ENCODE measurements around the gene ZFR2.

ZFR2 gene

DNA sequence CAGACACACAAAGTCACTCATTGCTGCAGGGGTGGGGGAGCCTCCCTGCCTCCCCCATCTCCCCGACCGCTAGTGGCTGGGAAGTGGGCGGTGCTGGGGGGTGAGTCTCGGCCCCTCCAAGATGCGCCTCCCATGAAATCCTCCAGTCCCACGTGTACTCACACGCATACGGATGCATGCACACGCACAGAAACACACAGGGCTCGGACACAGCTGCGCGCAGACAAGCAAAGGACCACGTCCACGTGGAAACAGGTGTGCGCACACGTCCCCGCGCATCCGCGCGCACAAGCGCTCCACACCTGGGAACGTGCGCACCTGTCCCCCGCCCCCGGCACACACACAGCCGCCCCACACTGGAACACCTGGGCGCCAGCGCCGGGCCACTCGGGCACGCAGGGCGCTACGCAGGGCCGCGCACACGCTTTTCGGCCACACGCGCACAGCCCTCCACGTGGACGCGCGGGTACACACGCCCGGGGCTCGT is 83.3 kb downstream of the ZFR2 start:
- DNase-seq: no peak

DNA sequence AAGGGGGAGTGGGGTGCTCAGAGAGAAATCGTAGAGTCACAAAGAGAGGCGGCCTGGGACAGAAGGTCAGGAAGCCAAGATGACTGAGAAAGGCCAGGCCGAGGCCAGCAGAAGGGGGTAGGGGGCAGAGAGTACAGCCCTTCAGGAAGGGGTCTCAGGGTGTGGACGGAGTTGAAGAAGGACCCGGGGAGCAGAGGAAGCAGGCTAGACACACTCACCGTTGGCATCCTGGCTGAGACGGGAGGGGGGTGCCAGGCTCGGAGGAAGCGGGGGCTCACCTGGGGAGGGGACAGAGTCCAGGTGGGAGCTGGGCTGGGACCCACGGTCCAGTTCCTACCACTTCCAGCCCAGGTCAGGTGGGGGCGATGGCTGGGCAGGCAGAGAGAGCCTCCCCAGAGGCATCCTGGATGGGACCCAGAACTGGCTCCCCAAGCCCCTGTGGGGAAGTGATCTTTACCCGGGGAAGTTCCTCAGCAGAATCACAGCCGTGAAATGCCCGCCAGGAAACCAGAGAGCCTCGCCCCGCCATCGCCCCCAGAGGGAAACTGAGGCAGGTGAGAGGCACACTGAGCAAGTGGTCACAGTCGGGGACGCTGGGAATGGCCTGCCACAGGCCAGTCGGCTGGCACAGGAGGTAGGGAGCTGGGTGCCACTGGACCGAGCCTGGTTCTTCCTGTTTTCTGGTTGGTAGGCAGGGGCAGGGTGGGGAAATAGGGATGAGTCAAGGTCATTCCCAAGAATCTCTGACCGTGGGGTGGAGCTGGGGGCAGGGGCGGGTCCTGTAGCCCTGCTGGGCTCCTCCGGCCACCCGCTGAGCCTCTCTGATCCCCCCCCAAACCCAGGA is 84.0 kb downstream of the ZFR2 start:
- peak; percentile 53 for DNase-seq

DNA sequence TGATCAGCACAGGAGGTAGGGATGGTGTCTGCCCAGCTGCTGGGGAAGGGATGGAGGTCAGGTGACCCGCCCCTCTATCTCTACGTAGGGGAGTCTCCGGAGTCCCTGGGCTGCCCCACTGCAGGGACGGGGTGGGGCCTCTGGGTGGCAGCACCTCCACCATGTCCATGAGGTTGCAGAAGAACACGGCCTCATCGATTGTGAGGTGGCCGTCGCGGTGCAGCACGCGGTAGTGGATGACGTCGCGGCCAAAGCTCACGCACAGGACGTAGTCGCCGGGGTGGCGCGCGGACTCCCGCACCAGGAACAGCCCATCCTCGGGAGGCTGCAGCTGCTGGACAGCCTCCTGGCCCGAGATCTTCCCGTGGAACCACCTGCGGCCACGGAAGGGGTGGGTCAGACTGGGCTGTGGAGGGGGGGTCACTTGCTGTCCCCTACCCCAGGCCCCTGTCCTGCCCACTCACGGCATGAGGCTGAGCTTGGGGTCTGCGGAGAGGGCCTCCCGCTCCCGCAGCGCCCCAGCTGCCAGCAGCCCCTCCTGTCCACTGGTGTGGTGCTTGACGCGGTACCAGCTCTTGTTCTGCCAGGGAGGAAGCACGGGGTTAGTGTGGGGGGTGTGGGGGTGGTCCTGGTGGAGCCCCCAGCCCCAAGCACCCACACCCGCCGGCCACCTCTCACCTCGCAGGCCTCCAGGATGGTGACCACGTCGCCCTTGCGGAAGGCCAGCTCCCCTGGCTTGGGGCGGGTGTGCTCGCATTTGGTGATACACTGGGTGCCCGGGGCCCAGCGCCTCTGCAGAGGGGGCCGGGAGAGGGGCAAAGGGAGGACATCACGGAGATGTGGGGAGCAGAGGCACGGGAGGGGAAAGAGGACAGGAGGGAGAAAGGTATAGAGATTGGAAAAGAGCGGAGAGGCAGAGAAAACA is 84.9 kb downstream of the ZFR2 start:
- no peak for DNase-seq

DNA sequence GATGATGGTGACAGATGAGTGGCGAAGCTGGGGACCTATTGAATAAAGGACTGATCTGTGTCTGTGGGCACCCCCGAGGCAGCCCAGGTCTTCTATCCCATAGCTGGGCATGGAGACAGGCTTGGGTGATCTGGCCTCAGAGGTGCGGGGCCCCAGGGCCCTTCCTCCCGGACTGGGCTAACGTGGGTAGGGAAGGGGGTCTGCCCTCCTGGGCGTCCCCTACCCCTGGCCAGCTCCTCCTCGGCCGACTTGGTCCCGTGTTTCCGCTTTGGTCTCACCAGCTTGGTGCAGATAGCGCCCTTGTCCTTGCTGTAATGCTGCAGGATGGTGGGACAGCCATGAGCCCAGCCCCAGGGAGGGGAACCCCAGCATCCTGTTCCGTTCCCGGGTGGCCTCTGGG is 85.9 kb downstream of the ZFR2 start:
- DNase-seq: no peak

- DNase-seq: no peak
These were observed 86.5 kb downstream of the ZFR2 start for GRCh38 chr19:3782330-3782729.

GRCh38 chr19:3781603-3782002 is 87.2 kb downstream of the ZFR2 start:
- DNase-seq: no peak

DNA sequence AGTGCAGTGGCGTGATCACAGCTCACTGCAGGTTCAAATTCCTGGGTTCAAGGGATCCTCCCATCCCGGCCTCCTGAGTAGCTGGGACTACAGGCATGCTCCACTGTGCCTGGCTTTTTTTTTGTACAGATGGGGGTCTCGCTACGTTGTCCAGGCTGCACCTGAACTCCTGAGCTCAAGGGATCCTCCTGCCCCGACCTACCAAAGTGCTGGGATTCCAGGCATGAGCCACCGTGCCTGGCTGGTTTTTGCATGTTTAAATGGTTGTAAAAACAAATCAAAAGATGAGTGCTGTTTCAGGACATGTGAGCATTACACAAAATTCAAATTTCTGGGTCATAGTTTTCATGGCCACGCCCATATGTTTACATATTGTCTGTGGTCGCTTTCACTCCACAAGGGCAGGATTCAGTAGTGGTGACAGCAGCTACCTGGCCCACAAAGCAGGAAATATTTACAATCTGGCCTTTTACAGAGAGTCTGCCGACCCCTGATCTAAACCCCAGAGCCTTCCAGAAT is 88.0 kb downstream of the ZFR2 start:
- no peak for DNase-seq

GRCh38 chr19:3778899-3779723 is 89.7 kb downstream of the ZFR2 start:
- no peak for DNase-seq

- DNase-seq: no peak
These were observed 90.6 kb downstream of the ZFR2 start for GRCh38 chr19:3778104-3778867.

DNA sequence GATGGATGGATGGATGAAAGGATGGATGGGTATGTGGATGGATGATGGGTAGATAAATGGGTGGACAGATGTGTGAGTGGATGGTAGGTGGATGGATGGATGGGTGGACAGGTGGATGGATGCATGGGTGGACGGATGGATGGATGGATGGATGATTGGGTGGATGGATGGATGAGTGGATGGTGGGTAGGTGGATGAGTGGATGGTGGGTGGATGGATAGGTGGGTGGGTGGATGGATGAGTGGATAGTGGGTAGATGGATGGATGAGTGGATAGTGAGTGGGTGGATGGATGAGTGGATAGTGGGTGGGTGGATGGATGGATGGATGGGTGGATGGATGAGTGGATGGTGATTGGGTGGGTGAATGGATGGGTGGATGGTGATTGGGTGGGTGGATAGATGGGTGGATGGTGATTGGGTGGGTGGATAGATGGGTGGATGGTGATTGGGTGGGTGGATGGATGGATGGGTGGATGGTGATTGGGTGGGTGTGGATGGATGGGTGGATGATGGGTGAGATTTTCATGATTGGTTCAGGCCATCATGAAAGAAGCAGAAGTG is 92.3 kb downstream of the ZFR2 start:
- no peak for DNase-seq

GRCh38 chr19:3775831-3776230 is 93.0 kb downstream of the ZFR2 start:
- DNase-seq: no peak

- no peak for DNase-seq
These were observed 93.5 kb downstream of the ZFR2 start for GRCh38 chr19:3775374-3775711.

GRCh38 chr19:3774621-3775373 is 94.0 kb downstream of the ZFR2 start:
- peak; percentile 26 for DNase-seq

DNA sequence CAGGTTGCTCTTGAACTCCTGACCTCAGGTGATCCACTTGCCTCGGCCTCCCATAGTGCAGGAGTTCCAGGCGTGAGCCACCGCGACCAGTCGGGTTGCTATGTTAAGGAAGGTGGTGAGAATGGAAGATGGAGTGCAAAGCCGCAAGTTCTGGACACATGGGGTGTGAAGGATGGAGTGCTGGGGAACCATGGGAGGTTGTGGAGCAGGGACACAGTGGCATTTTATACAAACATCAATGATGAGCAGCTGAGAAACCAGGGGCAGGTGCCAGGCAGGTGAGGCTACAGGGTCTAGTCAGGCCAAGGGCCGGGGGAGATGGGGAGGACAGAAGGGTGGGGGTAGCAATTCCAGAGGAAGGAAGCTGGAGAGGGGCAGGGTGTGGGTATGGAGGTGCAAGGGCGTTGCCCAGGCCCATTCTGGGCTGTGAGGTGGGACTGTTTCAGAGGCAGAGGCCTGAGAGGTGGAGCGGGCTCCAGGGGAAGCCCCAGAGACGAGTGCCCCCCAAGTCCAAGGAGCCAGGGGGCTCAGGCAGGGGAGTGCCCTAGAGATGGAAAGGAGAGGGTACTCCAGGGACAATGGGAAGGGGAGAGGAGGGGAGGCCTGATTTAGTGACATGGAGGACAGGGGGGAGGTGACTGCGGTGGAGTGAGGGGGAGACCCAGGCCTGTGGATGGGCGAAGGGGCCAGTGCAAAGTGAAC is 94.9 kb downstream of the ZFR2 start:
- no peak for DNase-seq

DNA sequence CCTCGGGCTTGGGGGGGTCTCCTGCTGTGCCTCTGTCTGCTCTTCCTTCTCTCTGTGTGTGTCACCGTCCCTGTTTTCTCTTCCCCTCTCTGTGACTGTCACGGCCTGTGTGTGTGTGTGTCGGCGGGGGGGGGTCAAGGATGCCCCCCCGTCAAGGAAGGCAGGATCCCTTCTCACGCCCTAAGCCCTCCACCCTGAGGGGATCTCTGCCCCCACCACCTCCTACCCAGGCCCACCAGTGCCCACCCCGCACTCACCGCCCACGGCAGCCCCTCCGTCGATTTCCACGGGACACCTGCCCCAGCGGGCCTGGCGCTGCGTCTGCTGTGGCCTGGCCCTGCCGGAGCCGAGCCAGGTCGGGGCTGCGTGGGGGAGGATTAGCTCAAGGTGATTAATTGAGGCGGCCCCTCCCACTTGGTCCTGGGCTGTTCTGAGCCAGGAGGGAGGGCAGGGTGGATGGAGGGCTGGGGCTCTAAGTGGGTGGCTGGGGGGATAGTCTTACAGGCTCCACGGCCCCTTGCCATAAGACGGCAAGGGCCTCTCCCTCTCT is 96.9 kb downstream of the ZFR2 start, which contains the start of gene RAX2:
TSS of gene RAX2 (minus strand) at position 323 of the 550 bp plus-strand sequence. CDS start 486 bp downstream, outside the sequence.
- no peak for DNase-seq

DNA sequence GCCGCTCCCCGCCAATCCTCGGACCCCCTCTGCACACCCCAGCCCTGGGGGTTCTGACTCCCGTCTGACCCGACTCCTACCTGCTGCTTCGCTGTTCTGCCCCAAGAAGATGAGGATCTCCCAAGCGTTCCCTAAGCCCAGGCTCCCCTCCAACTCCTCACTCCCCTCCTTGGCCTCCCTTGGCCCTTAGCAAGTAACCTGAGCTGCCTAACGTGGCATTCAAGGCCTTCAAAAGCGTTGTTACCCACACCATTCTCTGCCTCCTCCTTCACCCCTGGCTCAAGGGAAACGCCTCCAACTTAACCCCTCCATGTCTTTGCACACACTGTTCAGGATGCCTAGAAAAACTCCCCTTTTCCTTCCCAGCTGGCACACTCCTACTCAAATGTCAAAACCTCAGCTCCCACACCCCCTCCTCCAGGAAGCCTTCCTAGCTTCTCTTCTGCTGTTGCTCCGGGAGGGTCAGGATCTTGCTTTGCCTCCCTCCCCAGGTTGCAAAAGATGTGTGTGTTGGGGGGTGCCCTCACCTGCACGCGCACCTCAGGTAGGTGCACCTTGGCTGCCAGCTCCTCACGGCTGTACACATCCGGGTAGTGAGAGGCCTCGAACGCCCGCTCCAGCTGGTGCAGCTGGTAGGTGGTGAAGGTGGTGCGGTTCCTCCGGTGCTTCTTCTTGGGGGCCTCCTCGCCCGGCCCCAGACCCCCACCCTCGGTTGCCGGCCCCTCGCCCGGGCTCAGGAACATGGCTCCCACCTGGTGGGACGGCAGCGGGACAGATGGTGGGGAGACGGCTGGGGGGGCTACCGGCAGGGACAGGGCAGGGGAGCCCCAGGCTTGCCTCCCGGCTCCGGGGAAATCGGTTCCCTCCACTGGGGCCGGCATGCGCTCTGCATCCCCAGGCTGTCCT is 97.6 kb downstream of the ZFR2 start:
- no peak for DNase-seq

- DNase-seq: no peak
These were observed 98.5 kb downstream of the ZFR2 start for GRCh38 chr19:3770136-3770999.

- DNase-seq: no peak
These were observed 99.3 kb downstream of the ZFR2 start for GRCh38 chr19:3769494-3769893.
